HG03135 (cell line): ENCODE data around the gene NDUFA13.

Experiments
- ATAC-seq: cut with Tn5 transposase; IDR thresholded peaks from one replicate; pipeline ENCODE4 v1.9.1; 2021; ENCODE audit warnings: mild to moderate bottlenecking, moderate library complexity; ENCODE audit not compliant: unreplicated experiment

NDUFA13 gene

GRCh38 chr19:19566306-19566705 is 50.3 kb downstream of the NDUFA13 start:
- no peak for ATAC-seq

- ATAC-seq, result no peak
Measured at GRCh38 chr19:19567391-19567790, 51.4 kb downstream of the NDUFA13 start.

- ATAC-seq, result no peak
Measured at GRCh38 chr19:19568802-19569756, 53.1 kb downstream of the NDUFA13 start.

GRCh38 chr19:19570571-19570970 is 54.5 kb downstream of the NDUFA13 start:
- no peak for ATAC-seq

GRCh38 chr19:19571071-19571786 is 55.2 kb downstream of the NDUFA13 start:
- no peak for ATAC-seq

GRCh38 chr19:19575411-19575810 is 59.4 kb downstream of the NDUFA13 start:
- no peak for ATAC-seq
